Smooth muscle cell (in vitro differentiated cells): ENCODE data around the gene PFN1. TPM values are rescaled to one million over a fixed set of nuclear protein-coding genes. Genes with fewer than 3 reads are reported as not detected.
A peak's percentile ranks its signal among the peaks of the same experiment; 100 is the strongest.

ENCODE experiments used
- DNase-seq: peaks from one replicate; lab custom pipeline; 2025; ENCODE audit not compliant: unreplicated experiment; lab: John Stamatoyannopoulos, UW
- H2AFZ ChIP-seq: fragments of 200-600 bp; sonication (generic); 2 replicates; pipeline ENCODE4 v1.6.0; 2016; ENCODE audit warnings: antibody characterized with exemption, low read depth, mild to moderate bottlenecking
- H3F3A ChIP-seq: fragments of 200-600 bp; sonication (generic); 2 replicates; pipeline ENCODE4 v1.6.0; 2017; ENCODE audit warnings: antibody characterized with exemption, low read depth
- H3K27ac ChIP-seq: fragments of 200-600 bp; sonication (generic); 2 replicates; pipeline ENCODE4 v1.5.1; 2016; ENCODE audit warnings: low read depth, mild to moderate bottlenecking
- H3K27me3 ChIP-seq: fragments of 200-600 bp; sonication (generic); 2 replicates; pipeline ENCODE4 v1.6.1; 2016; ENCODE audit warnings: low read depth, mild to moderate bottlenecking
- H3K36me3 ChIP-seq: fragments of 200-600 bp; sonication (generic); 2 replicates; pipeline ENCODE4 v1.5.1; 2016; ENCODE audit warnings: low read depth
- H3K4me1 ChIP-seq: fragments of 200-600 bp; sonication (generic); 2 replicates; pipeline ENCODE4 v1.5.1; 2016; ENCODE audit warnings: low read depth
- H3K4me2 ChIP-seq: fragments of 200-600 bp; sonication (generic); 2 replicates; pipeline ENCODE4 v1.6.0; 2016; ENCODE audit warnings: mild to moderate bottlenecking
- H3K4me3 ChIP-seq: fragments of 200-600 bp; sonication (generic); 2 replicates; pipeline ENCODE4 v1.5.1; 2016; ENCODE audit warnings: mild to moderate bottlenecking
- H3K79me2 ChIP-seq: fragments of 200-600 bp; sonication (generic); 2 replicates; pipeline ENCODE4 v1.6.0; 2016; ENCODE audit warnings: low read depth, mild to moderate bottlenecking
- H3K9ac ChIP-seq: fragments of 200-600 bp; sonication (generic); 2 replicates; pipeline ENCODE4 v1.6.0; 2016; ENCODE audit warnings: low read depth
- H3K9me3 ChIP-seq: fragments of 200-600 bp; sonication (generic); replicated peaks from 2 replicates; pipeline ENCODE4 v1.5.1; 2016; ENCODE audit warnings: low read depth
- H4K20me1 ChIP-seq: fragments of 200-600 bp; sonication (generic); 2 replicates; pipeline ENCODE4 v1.6.0; 2016; ENCODE audit warnings: low read depth
- CTCF ChIP-seq: fragments of 200-600 bp; sonication (generic); IDR thresholded peaks from 2 replicates; pipeline ENCODE4 v1.5.1; 2017; ENCODE audit warnings: borderline replicate concordance, mild to moderate bottlenecking, antibody characterized with exemption; ENCODE audit not compliant: insufficient read depth, poor library complexity, severe bottlenecking
- WGBS: methylation state at CpG from one replicate; pipeline ENCODE4 v1.1.7; 2016; ENCODE audit warnings: low lambda C conversion rate; 5-methylcytosine and 5-hydroxymethylcytosine counted together
- polyA plus RNA-seq: library from polyadenylated mRNA; unstranded; fragments of >200 nt; fragmentation: Nextera tagmentation; extraction: Ambion mirVana; gene quantifications from 2 replicates; pipeline ENCODE4 v1.2.1, GENCODE V29; 2016
- total RNA-seq: library from RNA; depleted of rRNA; stranded (reverse); fragments of >200 nt; gene quantifications from 2 replicates; pipeline ENCODE4 v1.2.3, GENCODE V29; 2014

Gene PFN1
- total and polyA plus RNA-seq, 2 experiments from 2014 or later: 838 to 1,485 TPM

GRCh38 chr17:4945176-4945943 is 3.0 kb downstream of the PFN1 start:
- H2AFZ ChIP-seq: no peak overlapping the region

GRCh38 chr17:4944554-4945175 is 3.7 kb downstream of the PFN1 start:
- peak overlapping the region; percentile 45 for H3K4me2 ChIP-seq
- no peak overlapping the region for H3K4me3 ChIP-seq
- peaks cover 42% of the 10 kb centered on the region for H3F3A ChIP-seq
- 81% methylated on average over 8 of the region's 8 CpGs for WGBS
- H3K9ac ChIP-seq: peak overlapping the region; percentile 79
- TF ChIP-seq CTCF: no peak
- H3K4me1 ChIP-seq: peaks cover 20% of the 10 kb centered on the region
- peaks cover 67% of the 10 kb centered on the region for H3K79me2 ChIP-seq
- H4K20me1 ChIP-seq: peaks cover 40% of the 10 kb centered on the region
- no peaks in the 10 kb centered on the region for H3K27me3 ChIP-seq
- no peaks in the 10 kb centered on the region for H3K9me3 ChIP-seq
- H2AFZ ChIP-seq: no peak overlapping the region
- peak overlapping the region; percentile 96 for H3K27ac ChIP-seq
- no peaks in the 10 kb centered on the region for H3K36me3 ChIP-seq
- DNase-seq: no peak

More at GRCh38 chr17:4945176-4945943, 3.0 kb downstream of the PFN1 start:
- TF ChIP-seq CTCF: no peak
- Histone ChIP-seq H3K4me3 (no peak overlapping the region), H3K79me2 (peaks cover 67% of the 10 kb centered on the region), H3K27me3 (no peaks in the 10 kb centered on the region), H3K27ac (peak overlapping the region; percentile 96), H3K9ac (peak overlapping the region; percentile 94), H3K4me1 (peaks cover 23% of the 10 kb centered on the region), H4K20me1 (peaks cover 40% of the 10 kb centered on the region), H3F3A (peaks cover 42% of the 10 kb centered on the region), H3K9me3 (no peaks in the 10 kb centered on the region), H3K36me3 (no peaks in the 10 kb centered on the region), H3K4me2 (peak overlapping the region; percentile 90)
- WGBS: 62% methylated on average over 7 of the region's 7 CpGs
- peak; percentile 22 for DNase-seq

GRCh38 chr17:4944163-4944553 is 4.2 kb downstream of the PFN1 start:
- Histone ChIP-seq H3K36me3 (no peaks in the 10 kb centered on the region), H3K79me2 (peaks cover 67% of the 10 kb centered on the region), H3K4me2 (no peak overlapping the region), H4K20me1 (peaks cover 40% of the 10 kb centered on the region), H3F3A (peaks cover 42% of the 10 kb centered on the region), H3K4me1 (peaks cover 20% of the 10 kb centered on the region), H3K27me3 (no peaks in the 10 kb centered on the region), H2AFZ (no peak overlapping the region), H3K4me3 (no peak overlapping the region), H3K9ac (peak overlapping the region; percentile 79), H3K9me3 (no peaks in the 10 kb centered on the region), H3K27ac (peak overlapping the region; percentile 96)
- 71% methylated on average over 3 of the region's 3 CpGs for WGBS
- no peak for TF ChIP-seq CTCF
- DNase-seq: no peak
